H1 (cell line): ENCODE measurements around the gene KCNA5.

ENCODE experiments used
- CTCF ChIP-seq, 3 experiments: IDR thresholded peaks; 1 replicate in 2 of 3; 2 replicates in 1 of 3; pipeline versions ENCODE4 v1.5.1 to v1.6.1; 2011; ENCODE audit warnings: low read length in 3 of 3, mild to moderate bottlenecking in 3 of 3, inconsistent platforms in 2 of 3, low read depth in 1 of 3, moderate library complexity in 1 of 3; ENCODE audit not compliant: insufficient read depth in 1 of 3; ENCODE audit errors: control extremely low read depth in 1 of 3
- HDAC6 ChIP-seq: IDR thresholded peaks from one replicate; pipeline ENCODE4 v1.7.1; 2012; ENCODE audit warnings: low read depth, mild to moderate bottlenecking, inconsistent platforms, low read length, moderate library complexity
- POLR2AphosphoS5 ChIP-seq: IDR thresholded peaks from 2 replicates; pipeline ENCODE4 v1.6.1; 2011; ENCODE audit warnings: low read depth, low read length
- SP1 ChIP-seq: IDR thresholded peaks from 2 replicates; pipeline ENCODE4 v1.6.1; 2011; ENCODE audit warnings: low read depth, low read length
- SUZ12 ChIP-seq: fragments of 200-600 bp; sonication (generic); IDR thresholded peaks from 2 replicates; pipeline ENCODE4 v1.6.1; 2012; ENCODE audit warnings: mild to moderate bottlenecking, inconsistent platforms, low read length, moderate library complexity, mixed read lengths
- TAF1 ChIP-seq: IDR thresholded peaks from 2 replicates; pipeline ENCODE4 v1.6.1; 2011; ENCODE audit warnings: mild to moderate bottlenecking, low read depth, low read length

- TF ChIP-seq SUZ12 (no peak), TAF1 (no peak), CTCF (IDR thresholded peaks at IDR 0.05; ENCODE audit: control extremely low read depth in 1 of 3, insufficient read depth in 1 of 3, low read depth in 1 of 3, low read length in 3 of 3) (no peak), POLR2AphosphoS5 (no peak), SP1 (no peak), HDAC6 (no peak)
Observed at GRCh38 chr12:5066251-5066650, 22.6 kb downstream of the KCNA5 start.
